Kidney (tissue), 14 donors: ENCODE data around the gene EMC10. TPM values are rescaled to one million over a fixed set of nuclear protein-coding genes. Genes with fewer than 3 reads are reported as not detected.
A peak's percentile ranks its signal among the peaks of the same experiment; 100 is the strongest.

Experiments used
- DNase-seq, 5 donors: peaks; one replicate each; pipeline ENCODE4 v3.0.0-alpha.2; 2013 to 2020
- FAIRE-seq: peaks from 2 replicates; lab custom pipeline; 2012; peaks lifted over from hg19 to GRCh38; lab: Jason Lieb, UNC
- H3K27ac ChIP-seq, 2 donors: one replicate each; pipeline ENCODE4 v1.7.0; 2013; ENCODE audit warnings: low read depth in 2 of 2, low read length in 2 of 2, inconsistent platforms in 1 of 2
- H3K27me3 ChIP-seq: one replicate; pipeline ENCODE4 v1.7.1; 2013; ENCODE audit warnings: low read length, inconsistent platforms; ENCODE audit not compliant: control insufficient read depth, insufficient read depth
- H3K36me3 ChIP-seq, 3 donors: one replicate each; pipeline versions ENCODE4 v1.7.0 to v1.7.1; 2013; ENCODE audit warnings: low read length in 3 of 3, control low read depth in 1 of 3, inconsistent platforms in 1 of 3; ENCODE audit not compliant: insufficient read depth in 3 of 3, control insufficient read depth in 2 of 3
- H3K4me1 ChIP-seq, 3 donors: one replicate each; pipeline versions ENCODE4 v1.7.0 to v1.7.1; 2013; ENCODE audit warnings: low read length in 3 of 3, inconsistent platforms in 1 of 3, low read depth in 1 of 3; ENCODE audit not compliant: control insufficient read depth in 2 of 3, insufficient read depth in 2 of 3
- H3K4me3 ChIP-seq, 3 donors: one replicate each; pipeline versions ENCODE4 v1.7.0 to v1.8.1; 2013; ENCODE audit warnings: low read length in 3 of 3, control low read depth in 1 of 3, inconsistent platforms in 1 of 3
- H3K9ac ChIP-seq, 3 donors: one replicate each; pipeline versions ENCODE4 v1.7.0 to v1.7.1; 2013; ENCODE audit warnings: low read length in 3 of 3, control low read depth in 1 of 3, inconsistent platforms in 1 of 3
- H3K9me3 ChIP-seq, 3 donors: one replicate each; pipeline versions ENCODE4 v1.7.0 to v1.7.1; 2013; ENCODE audit warnings: low read length in 3 of 3, control low read depth in 1 of 3, inconsistent platforms in 1 of 3; ENCODE audit not compliant: control insufficient read depth in 2 of 3, insufficient read depth in 1 of 3
- CTCF ChIP-seq: IDR thresholded peaks from 3 replicates; pipeline ENCODE4 v1.5.1; 2012; ENCODE audit warnings: mild to moderate bottlenecking, moderate library complexity, borderline replicate concordance; ENCODE audit not compliant: insufficient read depth; ENCODE audit errors: extremely low read depth
- intact Hi-C: fragments of 100-400 bp; cut with DNase I; formaldehyde crosslinking; loops from one replicate; pipeline ENCODE4 v1.11.1; 2022
- polyA plus RNA-seq: library from polyadenylated mRNA; stranded (reverse); fragments of 350-450 nt; fragmentation: Illumina TruSeq; extraction: RNeasy Lipid Tissue Mini Kit (QIAGEN cat#74804); gene quantifications from one replicate; pipeline ENCODE4 v1.2.3, GENCODE V29; 2014; ENCODE audit warnings: low read depth, low replicate concordance; ENCODE audit not compliant: insufficient read depth
- total RNA-seq: library from RNA; stranded (reverse); fragmentation: NEBNext Ultra II Directional; extraction: Animal tissue kit (Norgen Biotek cat#: 25700); gene quantifications from one replicate; pipeline ENCODE4 v1.2.1, GENCODE V29; 2021
- donor health status: control.
- donor health status: control.
- donor health status: control.
- donor health status: control.
- donor health status: control.
- donor health status: DM: yes; HTN: yes; CAD: no.
- donor health status: Normal renal cell carcinoma (clear cell type).

EMC10 gene
- total and polyA plus RNA-seq, 2 donors from 2014 or later, result 184 to 199 TPM

GRCh38 chr19:50489461-50490011, 13.2 kb downstream of the EMC10 start:
- intact Hi-C loops, result no loop called here
- H3K27ac ChIP-seq, result no peak overlapping the region

GRCh38 chr19:50490411-50490811, 14.1 kb downstream of the EMC10 start:
- TF ChIP-seq CTCF, result no peak
- no peak overlapping the region for H3K4me3 ChIP-seq
- intact Hi-C loops, result no loop called here
- H3K4me1 ChIP-seq, result no peaks in the 10 kb centered on the region
- no peak overlapping the region for H3K9ac ChIP-seq
- H3K27me3 ChIP-seq, result peaks cover 7% of the 10 kb centered on the region
- H3K36me3 ChIP-seq, result no peaks in the 10 kb centered on the region
- FAIRE-seq (no peak), DNase-seq (peak in 1 of 5 donors; percentile 43)
- H3K27ac ChIP-seq, result no peak overlapping the region
- no peaks in the 10 kb centered on the region for H3K9me3 ChIP-seq

More at GRCh38 chr19:50489461-50490011, 13.2 kb downstream of the EMC10 start:
- Histone ChIP-seq H3K4me3 (no peak overlapping the region), H3K9me3 (no peaks in the 10 kb centered on the region), H3K9ac (no peak overlapping the region), H3K36me3 (no peaks in the 10 kb centered on the region), H3K4me1 (no peaks in the 10 kb centered on the region), H3K27me3 (peaks cover 7% of the 10 kb centered on the region)
- DNase-seq, result peak in 2 of 5 donors; percentile 40 to 66
- no peak for FAIRE-seq
- no peak for TF ChIP-seq CTCF

- TF ChIP-seq CTCF, result no peak
- H3K36me3 ChIP-seq, result no peaks in the 10 kb centered on the region
- no peak overlapping the region for H3K4me3 ChIP-seq
- no peak overlapping the region for H3K27ac ChIP-seq
- no peaks in the 10 kb centered on the region for H3K4me1 ChIP-seq
- no peak for FAIRE-seq
- DNase-seq, result peak in 2 of 5 donors; percentile 45 to 67
- no peak overlapping the region for H3K9ac ChIP-seq
- H3K27me3 ChIP-seq, result peaks cover 7% of the 10 kb centered on the region
- intact Hi-C loops, result no loop called here
- H3K9me3 ChIP-seq, result no peaks in the 10 kb centered on the region
Measured at GRCh38 chr19:50490991-50491472, 14.7 kb downstream of the EMC10 start.
